ENCODE results near the gene ABCA2.

DNA sequence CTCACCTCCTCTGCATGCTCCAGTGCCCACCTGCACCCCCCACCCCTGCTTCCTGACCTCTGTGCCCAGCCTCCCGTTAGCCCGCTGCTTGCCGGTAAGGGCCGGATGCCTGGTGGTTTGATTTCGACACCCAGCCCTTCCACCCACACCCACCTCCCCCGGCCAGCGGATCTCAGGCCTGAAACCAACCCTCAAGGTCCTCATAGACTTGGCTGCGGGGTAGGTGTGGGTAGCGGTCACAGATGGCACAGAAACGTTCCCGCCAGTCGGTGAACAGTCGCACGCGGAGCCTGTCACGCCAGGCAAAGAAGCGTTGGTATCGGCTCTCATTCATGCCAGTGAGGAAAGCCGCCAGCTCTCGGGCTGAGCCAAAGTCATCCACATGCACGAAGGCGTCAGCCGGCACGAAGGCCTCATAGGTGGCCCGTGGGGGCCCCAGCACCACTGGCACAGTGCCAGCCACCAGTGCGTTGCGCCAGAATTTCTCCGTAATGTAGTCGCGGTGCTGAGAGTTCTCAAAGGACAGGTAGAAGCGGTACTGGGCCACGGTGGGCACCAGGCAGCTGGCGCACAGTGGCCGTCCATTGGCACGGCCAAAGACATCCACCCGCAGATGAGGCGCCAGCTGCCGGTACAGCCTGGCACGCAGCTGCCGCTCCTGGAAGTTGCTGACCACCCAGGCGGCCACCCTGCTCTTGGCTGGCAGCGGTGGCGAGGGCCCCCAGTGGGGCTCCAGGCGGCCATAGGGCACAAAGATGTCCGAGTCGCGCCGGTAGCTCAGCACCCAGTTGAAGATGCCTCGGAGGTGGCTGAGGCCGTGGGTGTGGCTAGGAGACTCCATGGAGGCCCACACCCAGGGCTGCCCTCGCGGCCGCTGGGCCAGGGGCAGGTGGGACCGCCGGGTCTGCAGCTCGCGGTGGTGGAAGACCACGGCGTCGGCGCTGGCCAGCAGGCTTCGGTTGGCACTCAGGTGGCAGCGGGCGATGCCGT, 2.8 kb upstream of the ABCA2 start:
- TF ChIP-seq, protein P1, sequence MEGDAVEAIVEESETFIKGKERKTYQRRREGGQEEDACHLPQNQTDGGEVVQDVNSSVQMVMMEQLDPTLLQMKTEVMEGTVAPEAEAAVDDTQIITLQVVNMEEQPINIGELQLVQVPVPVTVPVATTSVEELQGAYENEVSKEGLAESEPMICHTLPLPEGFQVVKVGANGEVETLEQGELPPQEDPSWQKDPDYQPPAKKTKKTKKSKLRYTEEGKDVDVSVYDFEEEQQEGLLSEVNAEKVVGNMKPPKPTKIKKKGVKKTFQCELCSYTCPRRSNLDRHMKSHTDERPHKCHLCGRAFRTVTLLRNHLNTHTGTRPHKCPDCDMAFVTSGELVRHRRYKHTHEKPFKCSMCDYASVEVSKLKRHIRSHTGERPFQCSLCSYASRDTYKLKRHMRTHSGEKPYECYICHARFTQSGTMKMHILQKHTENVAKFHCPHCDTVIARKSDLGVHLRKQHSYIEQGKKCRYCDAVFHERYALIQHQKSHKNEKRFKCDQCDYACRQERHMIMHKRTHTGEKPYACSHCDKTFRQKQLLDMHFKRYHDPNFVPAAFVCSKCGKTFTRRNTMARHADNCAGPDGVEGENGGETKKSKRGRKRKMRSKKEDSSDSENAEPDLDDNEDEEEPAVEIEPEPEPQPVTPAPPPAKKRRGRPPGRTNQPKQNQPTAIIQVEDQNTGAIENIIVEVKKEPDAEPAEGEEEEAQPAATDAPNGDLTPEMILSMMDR (conservative IDR thresholded peaks at IDR 0.05; ENCODE audit: low read length) = no peak
- no peak for TF ChIP-seq EZH2phosphoT487 (IDR thresholded peaks at IDR 0.05; ENCODE audit: borderline replicate concordance)
